ENCODE data around the gene NCL. TPM values are rescaled to one million over a fixed set of nuclear protein-coding genes. Genes with fewer than 3 reads are reported as not detected.

The NCL gene
- total RNA-seq, 1 donor from 2014 or later, result 814 TPM

GRCh38 chr2:231408304-231408703 lies 56.0 kb downstream of the NCL start:
- intact Hi-C loops (cut with micrococcal nuclease), result loop anchor here (10.0 kb wide), 1 partner anchor 114 kb away; no protein-coding TSS in a partner anchor

GRCh38 chr2:231407686-231408085 lies 56.6 kb downstream of the NCL start:
- intact Hi-C loops (cut with micrococcal nuclease), result loop anchor here (10.0 kb wide), 1 partner anchor 113 kb away; no protein-coding TSS in a partner anchor

DNA sequence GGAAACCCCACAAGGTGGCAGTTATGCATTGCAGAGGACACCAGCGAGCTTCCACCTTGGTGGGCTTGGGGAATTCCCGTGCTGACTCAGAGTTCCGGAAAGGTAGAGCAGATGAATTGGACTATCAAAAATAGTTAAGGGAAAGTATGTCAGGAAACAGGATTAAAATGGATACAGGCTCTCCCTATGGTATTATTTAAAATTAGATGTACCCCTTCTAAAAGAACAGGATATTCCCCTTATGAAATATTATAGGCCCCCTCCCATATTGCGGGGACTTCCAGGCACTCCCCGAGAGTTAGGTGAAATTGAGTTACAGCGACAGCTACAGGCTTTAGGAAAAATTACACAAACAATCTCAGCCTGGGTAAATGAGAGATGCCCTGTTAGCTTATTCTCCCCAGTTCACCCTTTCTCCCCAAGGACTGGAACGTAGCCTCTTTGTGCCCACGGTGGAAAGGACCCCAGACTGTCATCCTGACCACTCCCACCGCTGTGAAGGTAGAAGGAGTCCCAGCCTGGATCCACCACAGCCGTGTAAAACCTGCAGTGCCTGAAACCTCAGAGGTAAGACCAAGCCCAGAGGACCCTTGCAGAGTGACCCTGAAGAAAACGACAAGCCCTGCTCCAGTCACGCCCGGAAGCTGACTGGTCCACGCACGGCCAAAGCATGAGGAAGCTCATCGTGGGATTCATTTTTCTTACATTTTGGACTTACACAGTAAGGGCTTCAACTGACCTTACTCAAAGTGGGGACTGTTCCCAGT lies 58.5 kb downstream of the NCL start:
- intact Hi-C loops (cut with micrococcal nuclease), result loop anchor here (2.0 to 10.0 kb wide), 2 partner anchors 111 to 301 kb away; no protein-coding TSS in a partner anchor

DNA sequence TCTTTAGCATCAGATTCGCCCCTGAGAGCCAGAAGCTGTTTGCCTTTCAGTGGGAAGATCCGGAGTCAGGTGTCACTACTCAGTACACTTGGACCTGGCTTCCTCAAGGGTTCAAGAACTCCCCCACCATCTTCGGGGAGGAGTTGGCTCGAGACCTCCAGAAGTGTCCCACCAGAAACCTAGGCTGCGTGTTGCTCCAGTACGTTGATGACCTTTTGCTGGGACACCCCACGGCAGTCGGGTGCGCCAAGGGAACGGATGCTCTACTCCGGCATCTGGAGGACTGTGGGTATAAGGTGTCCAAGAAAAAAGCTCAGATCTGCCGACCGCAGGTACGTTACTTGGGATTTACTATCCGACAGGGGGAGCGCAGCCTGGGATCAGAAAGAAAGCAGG lies 60.1 kb downstream of the NCL start:
- intact Hi-C loops (cut with micrococcal nuclease), result loop anchor here (2.0 to 10.0 kb wide), 2 partner anchors 109 to 299 kb away; no protein-coding TSS in a partner anchor

Other genes starting within 250 kb of the NCL start
- not detected in 2 replicates for gene B3GNT7, start 68.8 kb downstream of the NCL start, total RNA-seq
- 6.9 and 8.1 TPM in 2 replicates for gene NMUR1, start 66.0 kb upstream of the NCL start, total RNA-seq
- not detected in 2 replicates for gene TEX44, start 128.4 kb upstream of the NCL start, total RNA-seq
- 2,458 and 2,500 TPM in 2 replicates for gene PTMA, start 244.0 kb upstream of the NCL start, total RNA-seq